Activated B cell treated with CpG ODN at 0.5 μM for 24 hours (primary cell): Measurements from ENCODE around the gene EFNA5. TPM values are rescaled to one million over a fixed set of nuclear protein-coding genes. Genes with fewer than 3 reads are reported as not detected.

Experiments used
- ATAC-seq: fragments of 200-7000 bp; cut with Tn5 transposase; one replicate; pipeline ENCODE4 v1.10.0; 2021; ENCODE audit warnings: low read depth, mild to moderate bottlenecking, moderate library complexity
- CTCF ChIA-PET: fragments of 350-600 bp; sonication (Branson Sonifier 250); formaldehyde crosslinking; loops from one replicate; lab custom pipeline; 2021; ENCODE audit warnings: antibody characterized with exemption; lab: Charles Lee
- POLR2A ChIA-PET: fragments of 350-600 bp; sonication (Branson Sonifier 250); formaldehyde crosslinking; loops from one replicate; lab custom pipeline; 2021; ENCODE audit warnings: antibody characterized with exemption; lab: Charles Lee
- DNase-seq: peaks from one replicate; pipeline ENCODE4 v3.0.0; 2022
- H3K27ac Mint-ChIP-seq: one replicate; pipeline ENCODE4 v1.8.0; 2020; ENCODE audit warnings: mixed read lengths
- H3K27me3 Mint-ChIP-seq: one replicate; pipeline ENCODE4 v1.8.0; 2021; ENCODE audit warnings: mixed read lengths
- H3K36me3 Mint-ChIP-seq: one replicate; pipeline ENCODE4 v1.8.0; 2021; ENCODE audit warnings: low read depth, mixed read lengths
- H3K4me1 Mint-ChIP-seq: one replicate; pipeline ENCODE4 v1.8.0; 2021; ENCODE audit warnings: mixed read lengths
- H3K4me3 Mint-ChIP-seq: one replicate; pipeline ENCODE4 v1.8.0; 2020; ENCODE audit warnings: mild to moderate bottlenecking, mixed read lengths
- H3K9me3 Mint-ChIP-seq: one replicate; pipeline ENCODE4 v1.8.0; 2020; ENCODE audit warnings: mixed read lengths
- intact Hi-C: fragments of 100-400 bp; cut with micrococcal nuclease; formaldehyde crosslinking; loops from one replicate; pipeline ENCODE4 v1.15.1; 2024
- total RNA-seq: library from RNA; stranded (reverse); gene quantifications from 2 replicates; pipeline ENCODE4 v1.2.3, GENCODE V29; 2022
- TF ChIP-seq, protein P1 (sequence below): fragments of 200-600 bp; IDR thresholded peaks from one replicate; pipeline ENCODE4 v1.8.0; 2022; ENCODE audit warnings: antibody characterized with exemption, mild to moderate bottlenecking

EFNA5 gene
- total RNA-seq, 1 donor from 2014 or later, result not detected

GRCh38 chr5:107515521-107516080 is 155.1 kb downstream of the EFNA5 start:
- no peaks in the 10 kb centered on the region for H3K4me1 Mint-ChIP-seq
- DNase-seq (no peak), ATAC-seq (no peak)
- intact Hi-C loops, result no loop called here
- TF ChIP-seq, protein P1, sequence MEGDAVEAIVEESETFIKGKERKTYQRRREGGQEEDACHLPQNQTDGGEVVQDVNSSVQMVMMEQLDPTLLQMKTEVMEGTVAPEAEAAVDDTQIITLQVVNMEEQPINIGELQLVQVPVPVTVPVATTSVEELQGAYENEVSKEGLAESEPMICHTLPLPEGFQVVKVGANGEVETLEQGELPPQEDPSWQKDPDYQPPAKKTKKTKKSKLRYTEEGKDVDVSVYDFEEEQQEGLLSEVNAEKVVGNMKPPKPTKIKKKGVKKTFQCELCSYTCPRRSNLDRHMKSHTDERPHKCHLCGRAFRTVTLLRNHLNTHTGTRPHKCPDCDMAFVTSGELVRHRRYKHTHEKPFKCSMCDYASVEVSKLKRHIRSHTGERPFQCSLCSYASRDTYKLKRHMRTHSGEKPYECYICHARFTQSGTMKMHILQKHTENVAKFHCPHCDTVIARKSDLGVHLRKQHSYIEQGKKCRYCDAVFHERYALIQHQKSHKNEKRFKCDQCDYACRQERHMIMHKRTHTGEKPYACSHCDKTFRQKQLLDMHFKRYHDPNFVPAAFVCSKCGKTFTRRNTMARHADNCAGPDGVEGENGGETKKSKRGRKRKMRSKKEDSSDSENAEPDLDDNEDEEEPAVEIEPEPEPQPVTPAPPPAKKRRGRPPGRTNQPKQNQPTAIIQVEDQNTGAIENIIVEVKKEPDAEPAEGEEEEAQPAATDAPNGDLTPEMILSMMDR, result no peak
- no peaks in the 10 kb centered on the region for H3K9me3 Mint-ChIP-seq
- no peak overlapping the region for H3K4me3 Mint-ChIP-seq
- H3K27ac Mint-ChIP-seq, result no peak overlapping the region
- ChIA-PET POLR2A (no interaction called here), CTCF (no interaction called here)
- no peaks in the 10 kb centered on the region for H3K36me3 Mint-ChIP-seq
- no peaks in the 10 kb centered on the region for H3K27me3 Mint-ChIP-seq

GRCh38 chr5:107514305-107514704 is 156.4 kb downstream of the EFNA5 start:
- Mint-ChIP-seq H3K36me3 (no peaks in the 10 kb centered on the region), H3K27me3 (no peaks in the 10 kb centered on the region), H3K4me1 (no peaks in the 10 kb centered on the region), H3K4me3 (no peak overlapping the region), H3K27ac (no peak overlapping the region), H3K9me3 (no peaks in the 10 kb centered on the region)
- ChIA-PET CTCF (no interaction called here), POLR2A (no interaction called here)
- ATAC-seq (no peak), DNase-seq (no peak)
- TF ChIP-seq, protein P1, result no peak
- intact Hi-C loops, result no loop called here

DNA sequence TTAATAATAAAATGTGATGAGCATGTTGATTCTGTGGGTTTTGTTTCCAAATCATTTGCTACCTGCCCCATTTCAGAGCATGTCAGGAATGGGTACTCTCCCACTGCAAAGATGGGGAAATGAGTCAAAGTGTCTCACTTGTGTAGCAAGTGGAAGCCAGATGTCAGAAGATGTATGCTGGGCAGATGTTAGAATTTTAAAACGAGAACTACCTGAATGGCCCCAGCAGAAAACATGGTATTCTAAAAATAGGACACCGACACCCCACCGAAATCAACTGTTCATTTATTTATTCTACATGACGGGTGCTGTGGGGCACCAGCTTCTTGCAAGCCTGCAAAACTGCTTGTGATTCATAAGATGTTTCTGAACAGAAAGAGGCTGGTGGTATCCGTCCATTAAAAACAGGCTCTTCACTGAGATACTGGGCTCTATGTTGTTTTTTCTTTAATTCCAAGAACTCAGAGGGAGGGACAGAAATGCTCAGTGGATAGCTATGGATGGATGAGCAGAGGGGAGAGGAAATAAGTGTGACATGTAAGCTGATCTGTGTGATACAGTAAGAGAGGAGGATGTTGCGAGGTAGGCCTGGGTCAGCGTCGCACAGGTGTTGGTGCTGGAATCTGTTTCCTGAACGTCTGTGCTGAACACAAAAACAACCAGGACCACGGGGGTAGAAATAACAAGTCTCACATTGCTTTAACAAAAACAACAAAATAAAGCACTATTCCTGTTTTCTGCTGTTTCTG is 157.2 kb downstream of the EFNA5 start:
- Mint-ChIP-seq H3K4me3 (no peak overlapping the region), H3K27me3 (no peaks in the 10 kb centered on the region), H3K27ac (no peak overlapping the region), H3K9me3 (no peaks in the 10 kb centered on the region), H3K36me3 (no peaks in the 10 kb centered on the region), H3K4me1 (no peaks in the 10 kb centered on the region)
- TF ChIP-seq, protein P1, result no peak
- DNase-seq, result no peak
- ChIA-PET CTCF (interaction anchor here (0.6 kb wide), 1 partner anchor 58 kb away, joined by 3 read pairs; no protein-coding TSS in a partner anchor), POLR2A (no interaction called here)
- intact Hi-C loops, result no loop called here
- ATAC-seq, result no peak

GRCh38 chr5:107512029-107512428 is 158.7 kb downstream of the EFNA5 start:
- ATAC-seq, result no peak
- Mint-ChIP-seq H3K4me3 (no peak overlapping the region), H3K27me3 (no peaks in the 10 kb centered on the region), H3K36me3 (no peaks in the 10 kb centered on the region), H3K9me3 (no peaks in the 10 kb centered on the region), H3K4me1 (no peaks in the 10 kb centered on the region), H3K27ac (no peak overlapping the region)
- DNase-seq, result no peak
- TF ChIP-seq, protein P1, result no peak
- CTCF ChIA-PET, result no interaction called here
- intact Hi-C loops, result no loop called here
- POLR2A ChIA-PET, result no interaction called here

GRCh38 chr5:107510125-107510524 is 160.6 kb downstream of the EFNA5 start:
- Mint-ChIP-seq H3K27me3 (peaks cover 3% of the 10 kb centered on the region), H3K27ac (no peak overlapping the region), H3K9me3 (no peaks in the 10 kb centered on the region), H3K4me1 (no peaks in the 10 kb centered on the region), H3K36me3 (no peaks in the 10 kb centered on the region), H3K4me3 (no peak overlapping the region)
- TF ChIP-seq, protein P1, result no peak
- intact Hi-C loops, result no loop called here
- DNase-seq, result no peak
- ChIA-PET POLR2A (no interaction called here), CTCF (no interaction called here)
- ATAC-seq, result no peak
